Smooth muscle cell (in vitro differentiated cells): ENCODE results near the gene NTN4. TPM values are rescaled to one million over a fixed set of nuclear protein-coding genes. Genes with fewer than 3 reads are reported as not detected.

Experiments used
- DNase-seq: peaks from one replicate; lab custom pipeline; 2025; ENCODE audit not compliant: unreplicated experiment; lab: John Stamatoyannopoulos, UW
- H2AFZ ChIP-seq: fragments of 200-600 bp; sonication (generic); 2 replicates; pipeline ENCODE4 v1.6.0; 2016; ENCODE audit warnings: antibody characterized with exemption, low read depth, mild to moderate bottlenecking
- H3F3A ChIP-seq: fragments of 200-600 bp; sonication (generic); 2 replicates; pipeline ENCODE4 v1.6.0; 2017; ENCODE audit warnings: antibody characterized with exemption, low read depth
- H3K27ac ChIP-seq: fragments of 200-600 bp; sonication (generic); 2 replicates; pipeline ENCODE4 v1.5.1; 2016; ENCODE audit warnings: low read depth, mild to moderate bottlenecking
- H3K27me3 ChIP-seq: fragments of 200-600 bp; sonication (generic); 2 replicates; pipeline ENCODE4 v1.6.1; 2016; ENCODE audit warnings: low read depth, mild to moderate bottlenecking
- H3K36me3 ChIP-seq: fragments of 200-600 bp; sonication (generic); 2 replicates; pipeline ENCODE4 v1.5.1; 2016; ENCODE audit warnings: low read depth
- H3K4me1 ChIP-seq: fragments of 200-600 bp; sonication (generic); 2 replicates; pipeline ENCODE4 v1.5.1; 2016; ENCODE audit warnings: low read depth
- H3K4me2 ChIP-seq: fragments of 200-600 bp; sonication (generic); 2 replicates; pipeline ENCODE4 v1.6.0; 2016; ENCODE audit warnings: mild to moderate bottlenecking
- H3K4me3 ChIP-seq: fragments of 200-600 bp; sonication (generic); 2 replicates; pipeline ENCODE4 v1.5.1; 2016; ENCODE audit warnings: mild to moderate bottlenecking
- H3K79me2 ChIP-seq: fragments of 200-600 bp; sonication (generic); 2 replicates; pipeline ENCODE4 v1.6.0; 2016; ENCODE audit warnings: low read depth, mild to moderate bottlenecking
- H3K9ac ChIP-seq: fragments of 200-600 bp; sonication (generic); 2 replicates; pipeline ENCODE4 v1.6.0; 2016; ENCODE audit warnings: low read depth
- H3K9me3 ChIP-seq: fragments of 200-600 bp; sonication (generic); replicated peaks from 2 replicates; pipeline ENCODE4 v1.5.1; 2016; ENCODE audit warnings: low read depth
- H4K20me1 ChIP-seq: fragments of 200-600 bp; sonication (generic); 2 replicates; pipeline ENCODE4 v1.6.0; 2016; ENCODE audit warnings: low read depth
- CTCF ChIP-seq: fragments of 200-600 bp; sonication (generic); IDR thresholded peaks from 2 replicates; pipeline ENCODE4 v1.5.1; 2017; ENCODE audit warnings: borderline replicate concordance, mild to moderate bottlenecking, antibody characterized with exemption; ENCODE audit not compliant: insufficient read depth, poor library complexity, severe bottlenecking
- WGBS: methylation state at CpG from one replicate; pipeline ENCODE4 v1.1.7; 2016; ENCODE audit warnings: low lambda C conversion rate; 5-methylcytosine and 5-hydroxymethylcytosine counted together
- polyA plus RNA-seq: library from polyadenylated mRNA; unstranded; fragments of >200 nt; fragmentation: Nextera tagmentation; extraction: Ambion mirVana; gene quantifications from 2 replicates; pipeline ENCODE4 v1.2.1, GENCODE V29; 2016
- total RNA-seq: library from RNA; depleted of rRNA; stranded (reverse); fragments of >200 nt; gene quantifications from 2 replicates; pipeline ENCODE4 v1.2.3, GENCODE V29; 2014

The NTN4 gene
- total and polyA plus RNA-seq, 2 experiments from 2014 or later: 0.94 TPM; not detected in 1

GRCh38 chr12:95730457-95730856 lies 60.1 kb downstream of the NTN4 start:
- DNase-seq: no peak
- no peak for TF ChIP-seq CTCF
- 73% methylated on average over 1 of the region's 1 CpG for WGBS

GRCh38 chr12:95726903-95727302 lies 63.7 kb downstream of the NTN4 start:
- H3K4me2 ChIP-seq: no peak overlapping the region
- 96% methylated on average over 2 of the region's 2 CpGs for WGBS
- H2AFZ ChIP-seq: no peak overlapping the region
- no peak overlapping the region for H3K4me3 ChIP-seq
- H3K36me3 ChIP-seq: no peaks in the 10 kb centered on the region
- peaks cover 66% of the 10 kb centered on the region for H3K27me3 ChIP-seq
- no peaks in the 10 kb centered on the region for H3F3A ChIP-seq
- H4K20me1 ChIP-seq: no peaks in the 10 kb centered on the region
- H3K4me1 ChIP-seq: no peaks in the 10 kb centered on the region
- H3K27ac ChIP-seq: no peak overlapping the region
- no peaks in the 10 kb centered on the region for H3K79me2 ChIP-seq
- no peak overlapping the region for H3K9ac ChIP-seq
- H3K9me3 ChIP-seq: no peaks in the 10 kb centered on the region
- DNase-seq: no peak
- TF ChIP-seq CTCF: no peak

More at GRCh38 chr12:95730457-95730856, 60.1 kb downstream of the NTN4 start:
- H3K27me3 ChIP-seq: peaks cover 62% of the 10 kb centered on the region
- no peak overlapping the region for H3K4me2 ChIP-seq
- H3K4me3 ChIP-seq: no peak overlapping the region
- H3K9me3 ChIP-seq: no peaks in the 10 kb centered on the region
- no peak overlapping the region for H3K27ac ChIP-seq
- H3K79me2 ChIP-seq: no peaks in the 10 kb centered on the region
- H3K9ac ChIP-seq: no peak overlapping the region
- peaks cover 6% of the 10 kb centered on the region for H4K20me1 ChIP-seq
- H3K4me1 ChIP-seq: peaks cover 6% of the 10 kb centered on the region
- H2AFZ ChIP-seq: no peak overlapping the region
- H3F3A ChIP-seq: peaks cover 5% of the 10 kb centered on the region
- H3K36me3 ChIP-seq: no peaks in the 10 kb centered on the region

GRCh38 chr12:95724767-95725166 lies 65.8 kb downstream of the NTN4 start:
- no peak for TF ChIP-seq CTCF
- Histone ChIP-seq H4K20me1 (no peaks in the 10 kb centered on the region), H3K79me2 (no peaks in the 10 kb centered on the region), H3K4me3 (no peak overlapping the region), H3K36me3 (no peaks in the 10 kb centered on the region), H3K27ac (no peak overlapping the region), H3K9me3 (no peaks in the 10 kb centered on the region), H3K4me1 (no peaks in the 10 kb centered on the region), H2AFZ (no peak overlapping the region), H3F3A (no peaks in the 10 kb centered on the region), H3K27me3 (peaks cover 49% of the 10 kb centered on the region), H3K9ac (no peak overlapping the region), H3K4me2 (no peak overlapping the region)
- no peak for DNase-seq
- WGBS: 90% methylated on average over 1 of the region's 1 CpG

- Histone ChIP-seq H3K4me1 (no peaks in the 10 kb centered on the region), H3K4me2 (no peak overlapping the region), H2AFZ (no peak overlapping the region), H3K27ac (no peak overlapping the region), H3K9ac (no peak overlapping the region), H3K4me3 (no peak overlapping the region), H3K9me3 (no peaks in the 10 kb centered on the region), H4K20me1 (no peaks in the 10 kb centered on the region), H3F3A (no peaks in the 10 kb centered on the region), H3K27me3 (peaks cover 43% of the 10 kb centered on the region), H3K79me2 (no peaks in the 10 kb centered on the region), H3K36me3 (no peaks in the 10 kb centered on the region)
- TF ChIP-seq CTCF: no peak
- DNase-seq: no peak
- WGBS: 74% methylated on average over 4 of the region's 4 CpGs
Observed at GRCh38 chr12:95723693-95724384, 66.7 kb downstream of the NTN4 start.
